Measurements from ENCODE around the gene DCUN1D1.

DNA sequence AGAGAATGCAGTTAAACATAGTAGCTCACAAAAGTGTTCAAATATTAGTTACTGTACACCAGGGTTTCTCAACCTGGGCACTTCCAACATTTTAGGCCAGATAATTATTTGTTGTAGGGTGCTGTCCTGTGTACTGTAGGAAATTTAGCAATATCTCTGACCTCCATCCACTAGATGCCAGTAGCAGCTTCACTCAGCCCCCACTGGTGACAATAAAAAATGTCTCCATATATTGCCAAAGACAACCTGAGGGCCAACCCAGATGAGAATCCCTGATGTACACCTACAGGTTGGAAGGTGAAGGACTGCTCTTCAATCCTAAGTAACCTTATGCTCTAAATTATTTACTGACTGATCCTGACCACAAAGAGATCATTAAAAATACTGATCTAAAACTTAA is 32.5 kb downstream of the DCUN1D1 start:
- no peak for TF ChIP-seq POLR2A (IDR thresholded peaks at IDR 0.05)
- no peak for TF ChIP-seq CTCF (IDR thresholded peaks at IDR 0.05)

All from lower leg skin (tissue), 3 donors.